ENCODE measurements around the gene ZNF479. TPM values are rescaled to one million over a fixed set of nuclear protein-coding genes. Genes with fewer than 3 reads are reported as not detected.

ZNF479 gene
- total and polyA plus RNA-seq, 2 experiments from 2014 or later, result not detected

GRCh38 chr7:57178768-57179139 is 46.5 kb upstream of the ZNF479 start:
- Histone ChIP-seq H3K36me3 (replicated peaks; ENCODE audit: insufficient read depth, low read depth) (no peaks in the 10 kb centered on the region), H3K9me2 (replicated peaks; ENCODE audit: insufficient read depth) (no peaks in the 10 kb centered on the region), H3K4me3 (no peak overlapping the region), H3K9me3 (ENCODE audit: low read depth) (no peaks in the 10 kb centered on the region), H2AFZ (no peak overlapping the region), H3K4me1 (ENCODE audit: insufficient read depth) (no peaks in the 10 kb centered on the region), H3K27me3 (no peaks in the 10 kb centered on the region), H3K79me2 (no peaks in the 10 kb centered on the region), H4K20me1 (ENCODE audit: insufficient read depth, poor library complexity, severe bottlenecking) (no peaks in the 10 kb centered on the region), H3K27ac (no peak overlapping the region), H3K4me2 (no peak overlapping the region)
- TF ChIP-seq EZH2 (IDR thresholded peaks at IDR 0.05; ENCODE audit: borderline replicate concordance) (no peak), EZH2phosphoT487 (IDR thresholded peaks at IDR 0.05; ENCODE audit: low read depth, severe bottlenecking, unreplicated experiment) (no peak), CTCF (IDR thresholded peaks at IDR 0.05; ENCODE audit: poor library complexity) (no peak)
- WGBS (ENCODE audit: low lambda C conversion rate, missing lambda C conversion rate), result 64% methylated on average over 6 of the region's 6 CpGs
- no peak for DNase-seq (ENCODE audit: low spot score)

DNA sequence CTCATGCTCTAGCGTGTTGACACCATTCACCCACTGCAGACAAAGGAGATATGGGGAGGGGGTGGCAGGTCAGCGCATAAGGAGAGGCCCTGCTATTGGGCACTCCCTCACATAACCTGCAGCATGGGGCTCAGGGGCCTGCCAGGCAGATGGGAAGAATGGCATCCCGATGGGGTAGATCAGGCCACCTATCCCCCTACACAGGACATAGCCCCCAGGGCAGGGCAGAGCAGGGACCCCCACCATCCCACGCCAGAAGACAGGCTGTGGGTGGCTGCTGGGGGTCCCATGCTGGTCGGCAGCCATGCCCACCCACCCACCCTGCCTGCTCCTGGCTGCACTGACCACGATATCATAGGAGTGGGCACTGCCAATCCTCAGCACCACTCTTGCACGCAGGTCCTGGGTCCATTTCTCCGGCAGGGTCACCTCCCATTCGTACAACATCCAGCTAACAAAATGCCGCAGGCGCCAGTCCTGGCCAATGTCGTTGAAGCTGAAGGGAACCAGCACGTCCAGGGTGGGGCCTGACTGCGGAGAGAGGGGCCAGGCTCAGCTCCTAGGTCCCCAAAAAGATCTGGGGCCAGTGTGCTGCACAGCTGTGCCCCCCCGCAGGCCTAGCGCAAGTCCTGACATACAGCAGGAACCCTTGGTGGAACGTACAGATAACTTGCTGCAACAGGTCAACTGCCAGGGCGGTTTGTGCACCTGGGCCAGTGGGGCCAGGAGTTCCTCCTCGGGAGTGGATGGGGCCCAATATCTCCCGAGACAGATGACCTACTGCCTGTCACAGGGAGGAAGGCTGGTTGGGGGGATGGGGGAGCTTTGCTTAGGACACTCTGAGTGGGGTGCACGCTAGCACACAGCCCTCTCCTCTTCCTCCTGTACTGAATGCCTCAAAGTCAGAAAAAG is 45.9 kb upstream of the ZNF479 start:
- H3K4me2 ChIP-seq, result no peak overlapping the region
- H4K20me1 ChIP-seq (ENCODE audit: insufficient read depth, poor library complexity, severe bottlenecking), result no peaks in the 10 kb centered on the region
- H3K9me2 ChIP-seq (replicated peaks; ENCODE audit: insufficient read depth), result no peaks in the 10 kb centered on the region
- H3K27ac ChIP-seq, result no peak overlapping the region
- no peaks in the 10 kb centered on the region for H3K36me3 ChIP-seq (replicated peaks; ENCODE audit: insufficient read depth, low read depth)
- no peaks in the 10 kb centered on the region for H3K9me3 ChIP-seq (ENCODE audit: low read depth)
- no peaks in the 10 kb centered on the region for H3K27me3 ChIP-seq
- H3K4me3 ChIP-seq, result no peak overlapping the region
- TF ChIP-seq EZH2 (IDR thresholded peaks at IDR 0.05; ENCODE audit: borderline replicate concordance) (no peak), CTCF (IDR thresholded peaks at IDR 0.05; ENCODE audit: poor library complexity) (no peak), EZH2phosphoT487 (IDR thresholded peaks at IDR 0.05; ENCODE audit: low read depth, severe bottlenecking, unreplicated experiment) (no peak)
- H2AFZ ChIP-seq, result no peak overlapping the region
- no peaks in the 10 kb centered on the region for H3K79me2 ChIP-seq
- 79% methylated on average over 20 of the region's 21 CpGs for WGBS (ENCODE audit: low lambda C conversion rate, missing lambda C conversion rate)
- no peaks in the 10 kb centered on the region for H3K4me1 ChIP-seq (ENCODE audit: insufficient read depth)
- no peak for DNase-seq (ENCODE audit: low spot score)

DNA sequence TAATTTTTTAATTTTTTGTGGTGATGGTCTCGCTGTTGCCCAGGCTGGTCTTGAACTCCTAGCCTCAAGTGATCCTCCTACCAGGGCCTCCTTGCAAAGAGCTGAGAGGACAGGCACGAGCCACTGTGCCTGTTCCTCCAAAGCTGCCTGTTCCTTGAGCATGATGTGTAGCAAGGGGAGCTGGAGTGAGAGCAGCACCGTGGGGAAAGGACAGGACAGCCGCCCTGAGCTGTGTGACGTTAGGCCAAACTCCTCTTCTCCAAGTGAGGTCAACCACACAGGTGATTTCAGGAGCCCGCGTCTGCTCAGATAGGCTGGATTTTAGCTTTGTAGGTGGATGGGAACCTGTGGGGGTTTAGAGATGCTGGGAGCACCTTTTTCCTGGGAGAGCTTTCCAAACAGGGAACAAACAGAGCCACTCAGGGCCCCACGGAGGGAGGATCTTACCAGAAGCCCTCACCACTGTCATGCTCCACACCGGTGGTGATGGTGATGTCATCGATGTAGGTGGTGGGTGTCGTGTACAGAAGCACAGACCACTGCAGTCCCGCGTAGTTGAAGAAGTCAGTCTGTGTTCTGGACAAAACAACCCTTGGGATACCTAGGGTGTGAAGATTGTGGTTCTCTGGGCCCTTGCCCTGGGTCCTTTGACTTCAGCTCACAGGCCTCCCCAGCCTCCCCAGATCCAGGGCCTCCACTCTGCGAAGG is 44.8 kb upstream of the ZNF479 start:
- H3K4me1 ChIP-seq (ENCODE audit: insufficient read depth), result no peaks in the 10 kb centered on the region
- H3K9me3 ChIP-seq (ENCODE audit: low read depth), result peaks cover 3% of the 10 kb centered on the region
- WGBS (ENCODE audit: low lambda C conversion rate, missing lambda C conversion rate), result 82% methylated on average over 14 of the region's 14 CpGs
- no peak for DNase-seq (ENCODE audit: low spot score)
- TF ChIP-seq EZH2 (IDR thresholded peaks at IDR 0.05; ENCODE audit: borderline replicate concordance), result no peak
- no peak for TF ChIP-seq EZH2phosphoT487 (IDR thresholded peaks at IDR 0.05; ENCODE audit: low read depth, severe bottlenecking, unreplicated experiment)
- TF ChIP-seq CTCF (IDR thresholded peaks at IDR 0.05; ENCODE audit: poor library complexity), result no peak
- H3K36me3 ChIP-seq (replicated peaks; ENCODE audit: insufficient read depth, low read depth), result no peaks in the 10 kb centered on the region
- H3K4me2 ChIP-seq, result no peak overlapping the region
- no peaks in the 10 kb centered on the region for H3K79me2 ChIP-seq
- H3K27ac ChIP-seq, result no peak overlapping the region
- no peaks in the 10 kb centered on the region for H3K9me2 ChIP-seq (replicated peaks; ENCODE audit: insufficient read depth)
- no peaks in the 10 kb centered on the region for H3K27me3 ChIP-seq
- no peak overlapping the region for H2AFZ ChIP-seq
- H4K20me1 ChIP-seq (ENCODE audit: insufficient read depth, poor library complexity, severe bottlenecking), result no peaks in the 10 kb centered on the region
- no peak overlapping the region for H3K4me3 ChIP-seq
